CD8-positive, alpha-beta memory T cell (primary cell): ENCODE measurements around the gene DNAJB9. TPM values are rescaled to one million over a fixed set of nuclear protein-coding genes. Genes with fewer than 3 reads are reported as not detected.

ENCODE experiments used
- CTCF ChIA-PET: fragments of 350-600 bp; sonication (Branson Sonifier 250); formaldehyde crosslinking; loops from one replicate; lab custom pipeline; 2021; ENCODE audit warnings: antibody characterized with exemption; lab: Charles Lee
- POLR2A ChIA-PET: fragments of 350-600 bp; sonication (Branson Sonifier 250); formaldehyde crosslinking; loops from one replicate; lab custom pipeline; 2021; ENCODE audit warnings: antibody characterized with exemption; lab: Charles Lee
- DNase-seq, 5 donors: peaks; one replicate each; pipeline versions ENCODE4 v3.0.0 to v3.0.0-alpha.2; 2020 to 2022; ENCODE audit warnings: mixed read lengths in 1 of 5
- H3K27ac ChIP-seq: one replicate; pipeline ENCODE4 v1.7.0; 2013; ENCODE audit warnings: low read depth, mild to moderate bottlenecking, low read length, moderate library complexity
- H3K27me3 ChIP-seq: 2 replicates; pipeline ENCODE4 v1.7.0; 2013; ENCODE audit warnings: low read length, mild to moderate bottlenecking; ENCODE audit not compliant: insufficient read depth, poor library complexity, severe bottlenecking
- H3K36me3 ChIP-seq: 2 replicates; pipeline ENCODE4 v1.7.0; 2013; ENCODE audit warnings: mild to moderate bottlenecking, low read length, moderate library complexity; ENCODE audit not compliant: insufficient read depth
- H3K4me1 ChIP-seq: 2 replicates; pipeline ENCODE4 v1.7.0; 2013; ENCODE audit warnings: mild to moderate bottlenecking, low read length, moderate library complexity; ENCODE audit not compliant: insufficient read depth
- H3K4me3 ChIP-seq: 2 replicates; pipeline ENCODE4 v1.7.0; 2013; ENCODE audit warnings: mild to moderate bottlenecking, low read length
- H3K9me3 ChIP-seq: 2 replicates; pipeline ENCODE4 v1.7.0; 2013; ENCODE audit warnings: mild to moderate bottlenecking, low read length
- H3K27ac Mint-ChIP-seq, 8 donors: one replicate each; pipeline ENCODE4 v1.8.0; 2020 to 2021; ENCODE audit warnings: mixed read lengths in 8 of 8, mild to moderate bottlenecking in 6 of 8, inconsistent platforms in 3 of 8, moderate library complexity in 3 of 8
- H3K27me3 Mint-ChIP-seq, 2 donors: one replicate each; pipeline ENCODE4 v1.8.0; 2020 to 2021; ENCODE audit warnings: mixed read lengths in 2 of 2, mild to moderate bottlenecking in 1 of 2, moderate library complexity in 1 of 2
- H3K36me3 Mint-ChIP-seq, 3 donors: one replicate each; pipeline ENCODE4 v1.8.0; 2020 to 2021; ENCODE audit warnings: mixed read lengths in 3 of 3, inconsistent platforms in 1 of 3, mild to moderate bottlenecking in 1 of 3
- H3K4me1 Mint-ChIP-seq, 3 donors: one replicate each; pipeline ENCODE4 v1.8.0; 2020 to 2021; ENCODE audit warnings: mixed read lengths in 3 of 3, inconsistent platforms in 1 of 3, mild to moderate bottlenecking in 1 of 3
- H3K4me3 Mint-ChIP-seq, 7 donors: one replicate each; pipeline ENCODE4 v1.8.0; 2020 to 2021; ENCODE audit warnings: mixed read lengths in 7 of 7, mild to moderate bottlenecking in 6 of 7, moderate library complexity in 4 of 7, inconsistent platforms in 2 of 7
- H3K9me3 Mint-ChIP-seq, 5 donors: one replicate each; pipeline ENCODE4 v1.8.0; 2020 to 2022; ENCODE audit warnings: mixed read lengths in 5 of 5, mild to moderate bottlenecking in 3 of 5, moderate library complexity in 2 of 5, inconsistent platforms in 1 of 5
- polyA plus RNA-seq: library from polyadenylated mRNA; unstranded; fragments of 300-500 nt; fragmentation: Illumina TruSeq; gene quantifications from one replicate; pipeline ENCODE4 v1.2.3, GENCODE V29; 2021
- total RNA-seq, 2 experiments: library from RNA; stranded (reverse); gene quantifications; one replicate each; pipeline ENCODE4 v1.2.3, GENCODE V29; 2021

Gene DNAJB9
- total RNA-seq (10 to 100 TPM; 10.1 to 12.0 TPM), polyA plus RNA-seq (37.5 TPM)

DNA sequence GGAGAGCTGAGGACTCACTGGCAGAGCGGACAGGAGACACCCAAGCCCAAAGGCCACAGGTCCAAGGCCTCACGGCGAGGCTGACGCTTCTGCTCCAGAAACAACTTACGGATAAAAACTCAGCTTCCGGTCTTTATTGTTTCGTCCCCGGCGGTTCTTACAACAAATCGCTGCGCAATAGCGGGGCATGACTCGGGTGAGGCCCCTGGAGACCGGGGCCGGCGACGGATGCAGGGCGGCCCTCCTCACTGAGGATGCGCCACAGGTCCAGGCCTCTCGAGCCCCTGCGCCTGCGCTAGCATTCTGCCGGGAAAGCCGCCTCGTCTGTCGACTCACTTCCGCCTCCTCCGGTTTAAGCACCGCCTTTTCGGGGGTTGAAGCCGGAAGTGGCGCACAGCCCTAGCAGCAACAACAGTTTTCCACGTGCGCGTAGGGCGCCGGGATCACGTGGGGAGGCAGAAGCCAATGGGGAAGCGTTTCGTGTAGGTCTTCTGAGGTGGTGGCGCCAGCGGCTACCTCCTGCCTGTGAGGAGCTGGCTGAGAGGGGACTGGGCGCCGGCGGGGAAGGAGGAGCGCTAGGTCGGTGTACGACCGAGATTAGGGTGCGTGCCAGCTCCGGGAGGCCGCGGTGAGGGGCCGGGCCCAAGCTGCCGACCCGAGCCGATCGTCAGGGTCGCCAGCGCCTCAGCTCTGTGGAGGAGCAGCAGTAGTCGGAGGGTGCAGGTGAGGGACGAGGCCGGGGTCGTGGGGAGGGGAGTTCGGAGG is at the start of gene DNAJB9, which contains the start of gene THAP5:
Gene DNAJB9 (plus strand): TSS at position 494 of the 765 bp plus-strand sequence. CDS start 1,853 bp downstream, outside the sequence.
Gene THAP5 (minus strand): TSS at position 326 of the 765 bp plus-strand sequence. CDS start 137 bp downstream, at position 189.
- Histone ChIP-seq H3K27ac (peak within 1 kb of the TSS; percentile 100), H3K9me3 (no peaks in the 10 kb centered on the region), H3K36me3 (peaks cover 10% of the 10 kb centered on the region), H3K4me3 (peak within 1 kb of the TSS; percentile 92), H3K27me3 (no peaks in the 10 kb centered on the region), H3K4me1 (peaks cover 38% of the 10 kb centered on the region)
- Mint-ChIP-seq H3K4me3 (peak within 1 kb of the TSS; percentile 92 to 99 (median 95)), H3K9me3 (no peaks in the 10 kb centered on the region), H3K27ac (peak within 1 kb of the TSS; percentile 97 to 100 (median 100)), H3K36me3 (peaks cover 9 to 55% (median 12%) of the 10 kb centered on the region in 3 donors), H3K4me1 (peaks cover 61 to 83% (median 77%) of the 10 kb centered on the region in 3 donors), H3K27me3 (peaks cover 0 to 5% of the 10 kb centered on the region in 2 donors)
- ChIA-PET CTCF (interaction anchor here (1.0 to 1.4 kb wide), 3 partner anchors 9 to 44 kb away, joined by 3 to 6 read pairs (median 4); partner anchors contain the start of gene PNPLA8), POLR2A (interaction anchor here (0.8 to 3.8 kb wide), 4 partner anchors 10 to 1401 kb away, joined by 4 to 72 read pairs (median 4); partner anchors contain the start of genes HBP1 and PNPLA8)
- peak; percentile 98 to 100 (median 100) for DNase-seq

GRCh38 chr7:108522780-108523179 is 46.9 kb upstream of the DNAJB9 start:
- Histone ChIP-seq H3K36me3 (peaks cover 4% of the 10 kb centered on the region), H3K4me3 (no peak overlapping the region), H3K9me3 (no peaks in the 10 kb centered on the region), H3K27me3 (no peaks in the 10 kb centered on the region), H3K27ac (no peak overlapping the region), H3K4me1 (peaks cover 33% of the 10 kb centered on the region)
- H3K36me3 Mint-ChIP-seq = peaks cover 17 to 48% (median 29%) of the 10 kb centered on the region in 3 donors
- no peaks in the 10 kb centered on the region for H3K27me3 Mint-ChIP-seq
- H3K4me3 Mint-ChIP-seq = peak overlapping the region in 4 of 7 donors; percentile 0 to 76 (median 10)
- peak overlapping the region in 5 of 8 donors; percentile 29 to 81 (median 79) for H3K27ac Mint-ChIP-seq
- ChIA-PET CTCF (no interaction called here), POLR2A (no interaction called here)
- no peak for DNase-seq
- peaks cover 62 to 74% (median 73%) of the 10 kb centered on the region in 3 donors for H3K4me1 Mint-ChIP-seq
- no peaks in the 10 kb centered on the region for H3K9me3 Mint-ChIP-seq

DNA sequence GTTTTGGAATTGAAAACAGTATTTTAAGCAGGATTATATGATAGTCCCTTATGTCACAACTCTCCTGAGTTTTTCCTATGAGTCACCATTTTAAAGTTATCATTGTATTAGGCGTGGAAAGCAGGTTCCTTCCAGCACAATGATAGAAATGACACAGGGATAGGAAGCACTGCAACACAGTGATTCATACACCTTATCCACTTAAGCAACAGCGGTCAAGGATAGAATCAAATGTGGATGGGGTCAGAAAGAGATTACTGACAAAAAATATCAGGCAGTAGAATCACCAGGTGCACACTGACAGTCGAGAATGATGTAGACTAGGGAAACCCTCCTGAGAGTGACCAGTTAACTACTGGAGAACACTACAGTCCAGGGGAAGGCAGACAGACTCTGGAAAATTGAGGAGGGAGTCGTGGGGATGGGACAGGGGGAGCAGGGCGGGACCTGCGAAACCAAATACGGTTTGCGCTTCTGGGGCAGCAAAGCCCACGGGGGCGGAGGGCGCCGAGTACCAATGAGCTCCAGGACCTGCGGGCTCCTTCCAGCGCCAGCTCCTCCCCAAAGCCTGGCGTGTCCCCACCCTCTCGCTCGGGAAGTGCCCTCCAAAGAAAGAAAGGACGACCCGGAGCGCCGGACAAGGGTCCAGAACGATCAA is 44.2 kb upstream of the DNAJB9 start:
- DNase-seq = peak in 1 of 5 donors; percentile 71
- no peaks in the 10 kb centered on the region for H3K36me3 ChIP-seq
- H3K4me3 Mint-ChIP-seq = peak overlapping the region; percentile 88 to 99 (median 98)
- peak overlapping the region; percentile 98 for H3K27ac ChIP-seq
- peaks cover 49 to 58% (median 50%) of the 10 kb centered on the region in 3 donors for H3K4me1 Mint-ChIP-seq
- H3K27me3 Mint-ChIP-seq = no peaks in the 10 kb centered on the region
- peak overlapping the region; percentile 93 to 100 (median 99) for H3K27ac Mint-ChIP-seq
- peak overlapping the region; percentile 83 for H3K4me3 ChIP-seq
- no peaks in the 10 kb centered on the region for H3K9me3 Mint-ChIP-seq
- POLR2A ChIA-PET = interaction anchor here (0.5 to 4.2 kb wide), 5 partner anchors 24 to 1357 kb away, joined by 3 to 72 read pairs (median 3); partner anchors contain the start of genes DNAJB9, HBP1 and THAP5
- peaks cover 33% of the 10 kb centered on the region for H3K4me1 ChIP-seq
- no peaks in the 10 kb centered on the region for H3K27me3 ChIP-seq
- CTCF ChIA-PET = interaction anchor here (1.4 to 1.5 kb wide), 2 partner anchors 8 to 44 kb away, joined by 6 to 7 read pairs; partner anchors contain the start of genes DNAJB9 and THAP5
- H3K36me3 Mint-ChIP-seq = peaks cover 0 to 25% (median 8%) of the 10 kb centered on the region in 3 donors
- H3K9me3 ChIP-seq = no peaks in the 10 kb centered on the region

DNA sequence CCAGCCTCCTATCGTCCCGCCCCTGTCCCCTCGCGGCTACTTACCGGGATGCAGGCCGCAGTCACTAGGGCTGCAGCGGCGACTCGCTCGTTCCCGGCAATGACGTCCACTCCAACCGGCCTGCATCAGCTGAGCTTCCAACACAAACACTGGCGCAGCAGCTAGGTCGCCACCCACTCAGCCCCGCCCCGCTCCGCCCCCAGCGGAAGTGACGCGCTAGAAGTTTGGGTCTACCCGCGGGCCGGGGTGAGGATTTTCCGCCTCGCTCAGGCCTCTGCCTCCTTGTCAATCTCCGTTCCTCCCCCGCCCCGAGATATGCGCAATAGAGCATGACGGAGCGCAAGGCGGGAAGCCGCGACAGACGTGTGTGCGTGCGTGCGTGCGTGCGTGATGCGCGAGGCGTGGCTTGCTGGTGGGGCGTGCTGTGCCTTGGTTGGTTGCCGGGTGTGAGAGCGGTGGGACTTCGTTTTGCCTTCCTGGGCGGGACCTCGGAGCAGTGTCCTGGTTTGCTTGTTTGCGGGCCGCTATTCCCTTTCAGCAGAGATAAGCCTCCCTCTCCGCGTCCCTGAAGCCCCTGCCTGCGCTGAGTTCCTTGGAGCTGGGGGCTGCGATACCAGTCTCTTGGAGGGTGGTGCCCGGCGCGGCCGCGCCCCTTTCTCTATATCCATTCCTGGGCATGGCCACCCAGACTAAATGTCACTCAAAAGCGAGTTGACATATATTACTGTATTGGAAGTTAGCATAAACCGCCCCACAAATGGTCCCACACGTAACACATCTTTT is 43.5 kb upstream of the DNAJB9 start, which contains the start of gene PNPLA8:
Gene PNPLA8 (minus strand): TSS at position 151 of the 783 bp plus-strand sequence. CDS start 10,644 bp downstream, outside the sequence.
- Mint-ChIP-seq H3K4me1 (peaks cover 45 to 53% (median 46%) of the 10 kb centered on the region in 3 donors), H3K9me3 (no peaks in the 10 kb centered on the region), H3K27ac (peak within 1 kb of the TSS; percentile 93 to 100 (median 99)), H3K36me3 (peaks cover 0 to 21% (median 6%) of the 10 kb centered on the region in 3 donors), H3K27me3 (no peaks in the 10 kb centered on the region), H3K4me3 (peak within 1 kb of the TSS; percentile 88 to 99 (median 98))
- DNase-seq = peak; percentile 100
- H3K4me1 ChIP-seq = peaks cover 33% of the 10 kb centered on the region
- no peaks in the 10 kb centered on the region for H3K9me3 ChIP-seq
- peak within 1 kb of the TSS; percentile 83 for H3K4me3 ChIP-seq
- H3K27me3 ChIP-seq = no peaks in the 10 kb centered on the region
- peak within 1 kb of the TSS; percentile 98 for H3K27ac ChIP-seq
- ChIA-PET POLR2A (interaction anchor here (0.5 to 4.2 kb wide), 5 partner anchors 24 to 1357 kb away, joined by 3 to 72 read pairs (median 3); partner anchors contain the start of genes DNAJB9, HBP1 and THAP5), CTCF (interaction anchor here (1.4 to 1.5 kb wide), 2 partner anchors 9 to 43 kb away, joined by 6 to 7 read pairs; partner anchors contain the start of genes DNAJB9 and THAP5)
- H3K36me3 ChIP-seq = no peaks in the 10 kb centered on the region

DNA sequence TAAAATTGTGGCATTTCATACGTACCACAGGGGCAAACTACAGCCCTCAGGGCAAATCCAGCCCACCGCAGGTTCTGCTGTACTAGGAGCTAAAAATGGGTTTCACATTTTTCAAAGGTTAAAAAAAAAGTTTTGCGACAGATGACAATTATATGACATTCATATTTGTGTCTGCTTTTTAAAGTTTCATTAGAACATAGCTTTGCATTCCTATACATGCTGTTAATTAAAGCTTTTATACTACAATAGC is 43.0 kb upstream of the DNAJB9 start:
- POLR2A ChIA-PET = interaction anchor here (4.2 kb wide), 1 partner anchor 43 kb away, joined by 72 read pairs; the partner anchor contains the start of genes DNAJB9 and THAP5

DNA sequence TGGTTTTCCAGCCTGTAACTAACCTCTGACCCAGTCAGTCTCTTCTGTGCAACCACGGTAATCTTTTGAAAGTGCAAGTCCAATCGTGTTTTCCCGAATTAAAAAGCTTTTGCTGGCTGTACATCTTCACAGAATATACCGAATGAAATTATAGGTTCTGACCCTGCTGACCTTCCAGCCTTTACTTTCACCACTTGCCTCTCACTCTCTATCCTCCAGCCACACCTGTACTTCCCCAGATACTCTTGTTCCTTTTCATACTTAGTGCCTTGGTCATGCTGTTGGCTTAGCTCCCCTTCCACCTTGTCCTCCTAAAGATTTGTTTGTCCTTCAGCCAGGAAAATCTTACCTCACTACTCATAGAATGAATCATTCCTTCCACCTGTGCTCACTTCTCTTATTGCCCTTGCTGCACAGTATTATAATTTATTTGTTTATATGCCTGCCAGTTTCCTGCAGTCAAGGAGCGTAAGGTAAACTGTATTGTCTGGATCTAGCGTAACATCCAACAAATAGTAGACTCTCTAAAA is 41.4 kb upstream of the DNAJB9 start:
- Histone ChIP-seq H3K9me3 (no peaks in the 10 kb centered on the region), H3K27ac (no peak overlapping the region), H3K4me3 (no peak overlapping the region), H3K27me3 (no peaks in the 10 kb centered on the region), H3K4me1 (peaks cover 23% of the 10 kb centered on the region), H3K36me3 (no peaks in the 10 kb centered on the region)
- H3K4me1 Mint-ChIP-seq = peaks cover 27 to 32% (median 29%) of the 10 kb centered on the region in 3 donors
- peaks cover 0 to 12% (median 2%) of the 10 kb centered on the region in 3 donors for H3K36me3 Mint-ChIP-seq
- ChIA-PET POLR2A (no interaction called here), CTCF (no interaction called here)
- H3K9me3 Mint-ChIP-seq = no peaks in the 10 kb centered on the region
- H3K27me3 Mint-ChIP-seq = peaks cover 1 to 9% of the 10 kb centered on the region in 2 donors
- H3K4me3 Mint-ChIP-seq = peak overlapping the region in 2 of 7 donors; percentile 17 to 21
- H3K27ac Mint-ChIP-seq = peak overlapping the region in 5 of 8 donors; percentile 6 to 93 (median 79)
- DNase-seq = no peak

More for the DNA sequence above, 43.0 kb upstream of the DNAJB9 start:
- Mint-ChIP-seq H3K9me3 (no peaks in the 10 kb centered on the region), H3K4me1 (peaks cover 40 to 48% (median 40%) of the 10 kb centered on the region in 3 donors), H3K4me3 (peak overlapping the region; percentile 88 to 99 (median 98)), H3K27me3 (no peaks in the 10 kb centered on the region), H3K27ac (peak overlapping the region; percentile 93 to 100 (median 99)), H3K36me3 (peaks cover 0 to 15% (median 2%) of the 10 kb centered on the region in 3 donors)
- peak overlapping the region; percentile 76 for H3K4me3 ChIP-seq
- no peaks in the 10 kb centered on the region for H3K36me3 ChIP-seq
- no peaks in the 10 kb centered on the region for H3K27me3 ChIP-seq
- peaks cover 33% of the 10 kb centered on the region for H3K4me1 ChIP-seq
- H3K9me3 ChIP-seq = no peaks in the 10 kb centered on the region
- DNase-seq = no peak
- H3K27ac ChIP-seq = peak overlapping the region; percentile 98
- CTCF ChIA-PET = interaction anchor here (1.0 to 1.4 kb wide), 2 partner anchors 10 to 43 kb away, joined by 4 to 7 read pairs; partner anchors contain the start of genes DNAJB9 and THAP5
